ENCODE results near the gene SERTAD3. TPM values are rescaled to one million over a fixed set of nuclear protein-coding genes. Genes with fewer than 3 reads are reported as not detected.

SERTAD3 gene
- total RNA-seq, 4 donors from 2014 or later, result 18.3 to 47.2 (median 37.8) TPM

DNA sequence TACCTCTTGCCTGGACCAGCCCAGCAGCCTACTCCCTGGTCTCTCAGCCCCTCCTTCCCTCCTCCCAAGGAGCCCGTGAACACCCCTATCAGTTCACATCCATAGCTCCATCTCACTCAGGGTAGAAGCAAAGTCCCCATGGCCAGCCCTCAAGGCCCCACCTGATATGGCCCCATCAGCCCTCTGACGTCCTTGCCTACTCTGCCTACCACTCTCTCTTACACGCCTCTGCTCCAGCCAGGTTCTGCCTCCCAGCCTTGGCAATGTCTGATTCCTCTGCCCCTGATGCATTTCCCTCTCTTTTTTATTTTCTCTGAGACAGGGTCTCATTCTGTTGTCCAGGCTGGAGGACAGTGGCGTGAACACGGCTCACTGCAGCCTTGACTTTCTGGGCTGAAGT, 7.9 kb upstream of the SERTAD3 start:
- H3K27ac ChIP-seq (replicated peaks in 1 of 4), result no peak overlapping the region
- no peak for TF ChIP-seq EP300 (IDR thresholded peaks at IDR 0.05)
- intact Hi-C loops (cut with DNase I), result no loop called here
- peaks cover 20 to 79% (median 47%) of the 10 kb centered on the region in 4 donors for H3K36me3 ChIP-seq
- DNase-seq (ENCODE audit: extremely low spot score), result no peak
- H3K27me3 ChIP-seq, result no peaks in the 10 kb centered on the region
- no peak overlapping the region for H3K4me3 ChIP-seq
- WGBS, result 69% methylated on average over 5 of the region's 5 CpGs
- no peaks in the 10 kb centered on the region for H3K9me3 ChIP-seq
- H3K4me1 ChIP-seq, result no peaks in the 10 kb centered on the region

GRCh38 chr19:40450664-40451063, 6.5 kb upstream of the SERTAD3 start:
- Histone ChIP-seq H3K9me3 (no peaks in the 10 kb centered on the region), H3K4me1 (no peaks in the 10 kb centered on the region), H3K27ac (replicated peaks in 1 of 4) (no peak overlapping the region), H3K27me3 (no peaks in the 10 kb centered on the region), H3K4me3 (no peak overlapping the region), H3K36me3 (peaks cover 16 to 72% (median 44%) of the 10 kb centered on the region in 4 donors)
- intact Hi-C loops (cut with DNase I), result no loop called here
- DNase-seq (ENCODE audit: extremely low spot score), result no peak
- 96% methylated on average over 4 of the region's 4 CpGs for WGBS
- TF ChIP-seq POLR2A (IDR thresholded peaks at IDR 0.05; ENCODE audit: low read depth), result no peak
- no peak for TF ChIP-seq POLR2AphosphoS5 (IDR thresholded peaks at IDR 0.05)
- TF ChIP-seq EP300 (IDR thresholded peaks at IDR 0.05), result no peak
- TF ChIP-seq CTCF (IDR thresholded peaks at IDR 0.05), result no peak

- 95% methylated on average over 4 of the region's 4 CpGs for WGBS
- Histone ChIP-seq H3K27me3 (no peaks in the 10 kb centered on the region), H3K27ac (replicated peaks in 1 of 4) (no peak overlapping the region), H3K9me3 (no peaks in the 10 kb centered on the region), H3K36me3 (peaks cover 9 to 61% (median 38%) of the 10 kb centered on the region in 4 donors), H3K4me1 (peaks cover 4 to 8% (median 7%) of the 10 kb centered on the region in 4 donors), H3K4me3 (no peak overlapping the region)
- DNase-seq (ENCODE audit: extremely low spot score), result no peak
- intact Hi-C loops (cut with DNase I), result no loop called here
- TF ChIP-seq POLR2A (IDR thresholded peaks at IDR 0.05; ENCODE audit: low read depth) (no peak), CTCF (IDR thresholded peaks at IDR 0.05) (no peak), EP300 (IDR thresholded peaks at IDR 0.05) (no peak), POLR2AphosphoS5 (IDR thresholded peaks at IDR 0.05) (no peak)
Observed at GRCh38 chr19:40449506-40449905, 5.4 kb upstream of the SERTAD3 start.

GRCh38 chr19:40446263-40446784, 2.2 kb upstream of the SERTAD3 start:
- Histone ChIP-seq H3K36me3 (peaks cover 16 to 58% (median 44%) of the 10 kb centered on the region in 4 donors), H3K4me3 (no peak overlapping the region), H3K27me3 (no peaks in the 10 kb centered on the region), H3K4me1 (peaks cover 19 to 23% (median 22%) of the 10 kb centered on the region in 4 donors), H3K27ac (replicated peaks in 1 of 4) (peak overlapping the region in 1 of 4 donors; percentile 11), H3K9me3 (no peaks in the 10 kb centered on the region)
- WGBS, result 80% methylated on average over 8 of the region's 8 CpGs
- DNase-seq (ENCODE audit: extremely low spot score), result no peak
- TF ChIP-seq POLR2AphosphoS5 (IDR thresholded peaks at IDR 0.05) (no peak), POLR2A (IDR thresholded peaks at IDR 0.05; ENCODE audit: low read depth) (no peak), EP300 (IDR thresholded peaks at IDR 0.05) (no peak), CTCF (IDR thresholded peaks at IDR 0.05) (no peak)
- intact Hi-C loops (cut with DNase I), result no loop called here

DNA sequence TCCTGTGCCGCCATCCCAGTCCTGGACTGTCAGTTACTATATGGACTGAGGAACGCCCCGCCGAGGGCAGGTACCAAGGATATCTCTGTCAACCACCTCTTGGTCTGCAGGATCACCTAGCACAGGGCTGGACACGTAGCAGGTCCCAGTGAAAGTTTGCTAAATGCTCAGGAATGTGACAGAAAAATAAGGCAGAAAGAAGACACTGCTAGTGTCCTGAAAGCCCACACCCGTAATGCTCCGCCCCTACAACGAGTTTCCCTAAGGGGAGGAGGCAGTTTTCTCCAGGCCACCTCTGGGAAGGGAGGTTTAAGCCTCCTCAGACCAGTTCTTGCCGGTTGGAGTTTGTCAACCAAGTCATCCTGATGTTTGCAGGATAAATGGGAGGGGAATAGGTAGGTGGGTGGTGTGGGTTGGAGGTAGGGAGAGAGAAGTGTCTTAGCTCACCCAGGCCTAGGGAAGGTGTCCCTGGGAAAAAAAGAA, 1.7 kb upstream of the SERTAD3 start:
- H3K27me3 ChIP-seq, result no peaks in the 10 kb centered on the region
- TF ChIP-seq POLR2AphosphoS5 (IDR thresholded peaks at IDR 0.05) (no peak), EP300 (IDR thresholded peaks at IDR 0.05) (no peak), POLR2A (IDR thresholded peaks at IDR 0.05; ENCODE audit: low read depth) (no peak), CTCF (IDR thresholded peaks at IDR 0.05) (no peak)
- no peaks in the 10 kb centered on the region for H3K9me3 ChIP-seq
- H3K4me1 ChIP-seq, result peaks cover 24 to 28% (median 27%) of the 10 kb centered on the region in 4 donors
- peaks cover 17 to 58% (median 44%) of the 10 kb centered on the region in 4 donors for H3K36me3 ChIP-seq
- no peak overlapping the region for H3K4me3 ChIP-seq
- peak overlapping the region; percentile 11 to 99 (median 94) for H3K27ac ChIP-seq (replicated peaks in 1 of 4)
- 69% methylated on average over 9 of the region's 9 CpGs for WGBS
- intact Hi-C loops (cut with DNase I), result no loop called here
- DNase-seq (ENCODE audit: extremely low spot score), result no peak
